H9 (cell line): ENCODE measurements around the gene PTK7. TPM values are rescaled to one million over a fixed set of nuclear protein-coding genes. Genes with fewer than 3 reads are reported as not detected.

Experiments
- DNase-seq: peaks from one replicate; pipeline ENCODE4 v3.0.0-alpha.2; 2017
- H2AFZ ChIP-seq: one replicate; pipeline ENCODE4 v1.6.1; 2013; ENCODE audit warnings: mild to moderate bottlenecking, low read length, control low read depth, moderate library complexity
- H2AK5ac ChIP-seq: 2 replicates; pipeline ENCODE4 v1.6.1; 2013; ENCODE audit warnings: low read length, control low read depth, mixed read lengths; ENCODE audit not compliant: insufficient read length
- H2BK120ac ChIP-seq: one replicate; pipeline ENCODE4 v1.6.1; 2013; ENCODE audit warnings: low read depth, mild to moderate bottlenecking, low read length, control low read depth, inconsistent platforms; ENCODE audit not compliant: poor library complexity, severe bottlenecking
- H2BK12ac ChIP-seq: 2 replicates; pipeline ENCODE4 v1.6.1; 2013; ENCODE audit warnings: low read length, control low read depth, mixed read lengths, low read depth; ENCODE audit not compliant: insufficient read length
- H2BK15ac ChIP-seq: 2 replicates; pipeline ENCODE4 v1.6.1; 2013; ENCODE audit warnings: low read depth, low read length, control low read depth
- H2BK20ac ChIP-seq: one replicate; pipeline ENCODE4 v1.6.1; 2013; ENCODE audit warnings: low read depth, mild to moderate bottlenecking, low read length, control low read depth, inconsistent platforms; ENCODE audit not compliant: poor library complexity, severe bottlenecking
- H2BK5ac ChIP-seq: 2 replicates; pipeline ENCODE4 v1.6.1; 2013; ENCODE audit warnings: low read length, control low read depth, mixed read lengths; ENCODE audit not compliant: insufficient read length
- H3K14ac ChIP-seq: 2 replicates; pipeline ENCODE4 v1.6.1; 2013; ENCODE audit warnings: low read length, control low read depth; ENCODE audit not compliant: insufficient read depth
- H3K18ac ChIP-seq: 2 replicates; pipeline ENCODE4 v1.6.1; 2013; ENCODE audit warnings: low read depth, mild to moderate bottlenecking, mixed read lengths, low read length, control low read depth; ENCODE audit not compliant: insufficient read length
- H3K23ac ChIP-seq: 2 replicates; pipeline ENCODE4 v1.6.1; 2013; ENCODE audit warnings: low read length, control low read depth, mixed read lengths, low read depth; ENCODE audit not compliant: insufficient read length
- H3K23me2 ChIP-seq: 2 replicates; pipeline ENCODE4 v1.6.1; 2013; ENCODE audit warnings: low read depth, mild to moderate bottlenecking, mixed read lengths, low read length, control low read depth; ENCODE audit not compliant: insufficient read length, poor library complexity, severe bottlenecking
- H3K27ac ChIP-seq: 2 replicates; pipeline ENCODE4 v1.5.1; 2013; ENCODE audit warnings: low read length, control low read depth, mixed read lengths, low read depth; ENCODE audit not compliant: insufficient read length
- H3K27me3 ChIP-seq: 2 replicates; pipeline ENCODE4 v1.6.1; 2013; ENCODE audit warnings: low read length, control low read depth, inconsistent platforms; ENCODE audit not compliant: insufficient read depth
- H3K4ac ChIP-seq: 2 replicates; pipeline ENCODE4 v1.6.1; 2013; ENCODE audit warnings: low read depth, mild to moderate bottlenecking, control low read depth, inconsistent platforms, low read length, moderate library complexity
- H3K4me1 ChIP-seq: 2 replicates; pipeline ENCODE4 v1.6.1; 2013; ENCODE audit warnings: low read length, control low read depth, inconsistent platforms; ENCODE audit not compliant: insufficient read depth
- H3K4me2 ChIP-seq: 2 replicates; pipeline ENCODE4 v1.6.1; 2013; ENCODE audit warnings: low read length, control low read depth, mixed read lengths; ENCODE audit not compliant: insufficient read length, insufficient read depth
- H3K56ac ChIP-seq: 2 replicates; pipeline ENCODE4 v1.6.1; 2013; ENCODE audit warnings: low read depth, mild to moderate bottlenecking, mixed read lengths, low read length, control low read depth; ENCODE audit not compliant: insufficient read length
- H3K79me1 ChIP-seq: 2 replicates; pipeline ENCODE4 v1.6.1; 2013; ENCODE audit warnings: low read depth, mild to moderate bottlenecking, moderate library complexity, low read length, control low read depth, inconsistent platforms; ENCODE audit not compliant: insufficient read depth, poor library complexity, severe bottlenecking
- H3K79me2 ChIP-seq: 2 replicates; pipeline ENCODE4 v1.6.1; 2013; ENCODE audit warnings: low read length, control low read depth, inconsistent platforms; ENCODE audit not compliant: insufficient read depth
- H3K9ac ChIP-seq: 2 replicates; pipeline ENCODE4 v1.6.1; 2013; ENCODE audit warnings: low read length, control low read depth, mixed read lengths; ENCODE audit not compliant: insufficient read length; ENCODE audit errors: extremely low read depth
- H3K9me3 ChIP-seq: one replicate; pipeline ENCODE4 v1.6.1; 2013; ENCODE audit warnings: low read depth, low read length, inconsistent platforms; ENCODE audit not compliant: control insufficient read depth
- H3T11ph ChIP-seq: one replicate; pipeline ENCODE4 v1.6.1; 2013; ENCODE audit warnings: mild to moderate bottlenecking, low read length, control low read depth, inconsistent platforms
- H4K20me1 ChIP-seq: one replicate; pipeline ENCODE4 v1.6.1; 2013; ENCODE audit not compliant: control insufficient read depth, insufficient read length, insufficient read depth
- H4K5ac ChIP-seq: 2 replicates; pipeline ENCODE4 v1.6.1; 2013; ENCODE audit warnings: low read depth, mild to moderate bottlenecking, mixed read lengths, low read length, control low read depth; ENCODE audit not compliant: insufficient read length
- H4K8ac ChIP-seq: replicated peaks from 2 replicates; pipeline ENCODE4 v1.6.1; 2013; ENCODE audit warnings: low read length, control low read depth, mixed read lengths, low read depth; ENCODE audit not compliant: insufficient read length
- H4K91ac ChIP-seq: 2 replicates; pipeline ENCODE4 v1.6.1; 2013; ENCODE audit warnings: low read depth, mild to moderate bottlenecking, moderate library complexity, mixed read lengths, low read length, control low read depth; ENCODE audit not compliant: insufficient read length
- H3K27ac Mint-ChIP-seq, 3 experiments: 2 replicates in 2 of 3; 3 replicates in 1 of 3; pipeline ENCODE4 v1.8.0; 2020 to 2021; ENCODE audit warnings: mixed read lengths in 3 of 3, mild to moderate bottlenecking in 1 of 3, moderate library complexity in 1 of 3
- H3K27me3 Mint-ChIP-seq: 2 replicates; pipeline ENCODE4 v1.8.0; 2021; ENCODE audit warnings: low read depth, mild to moderate bottlenecking, moderate library complexity, mixed read lengths
- H3K36me3 Mint-ChIP-seq, 3 experiments: 2 replicates in 2 of 3; 3 replicates in 1 of 3; pipeline ENCODE4 v1.8.0; 2020 to 2021; ENCODE audit warnings: low read depth in 3 of 3, mixed read lengths in 3 of 3; ENCODE audit not compliant: insufficient read depth in 1 of 3
- H3K4me1 Mint-ChIP-seq, 2 experiments: 2 replicates each; pipeline ENCODE4 v1.8.0; 2020; ENCODE audit warnings: mixed read lengths in 2 of 2
- H3K4me3 Mint-ChIP-seq, 2 experiments: 2 replicates in 1 of 2; 3 replicates in 1 of 2; pipeline ENCODE4 v1.8.0; 2020 to 2021; ENCODE audit warnings: mild to moderate bottlenecking in 2 of 2, mixed read lengths in 2 of 2, moderate library complexity in 1 of 2
- H3K9me3 Mint-ChIP-seq, 2 experiments: 2 replicates in 1 of 2; 3 replicates in 1 of 2; pipeline ENCODE4 v1.8.0; 2020; ENCODE audit warnings: mild to moderate bottlenecking in 2 of 2, mixed read lengths in 2 of 2, moderate library complexity in 1 of 2
- CTCF ChIP-seq: fragments of 200-600 bp; sonication (generic); conservative IDR thresholded peaks from 3 replicates; pipeline ENCODE4 v1.8.0; 2021; ENCODE audit warnings: antibody characterized with exemption, mild to moderate bottlenecking
- WGBS: extraction: QIAGEN DNeasy Blood & Tissue Kit; methylation state at CpG from one replicate; pipeline ENCODE4 v1.1.7; 2013; ENCODE audit warnings: missing lambda C conversion rate, low lambda C conversion rate, mixed read lengths; ENCODE audit not compliant: insufficient read length; ENCODE audit errors: extremely low coverage; 5-methylcytosine and 5-hydroxymethylcytosine counted together
- total RNA-seq: library from RNA; stranded (reverse); gene quantifications from 2 replicates; pipeline ENCODE4 v1.2.1, GENCODE V29; 2021

The PTK7 gene
- total RNA-seq, 1 experiment from 2014 or later = 128 TPM

- Histone ChIP-seq H3K27ac (no peak overlapping the region), H3K4me1 (no peaks in the 10 kb centered on the region), H3K79me2 (peaks cover 3% of the 10 kb centered on the region; the same call in 1 of the 2 replicates), H3K9ac (no peak overlapping the region), H4K91ac (no peak overlapping the region), H3K79me1 (no peaks in the 10 kb centered on the region), H2BK120ac (no peak overlapping the region), H3T11ph (no peak overlapping the region), H2BK15ac (no peak overlapping the region), H3K23me2 (no peaks in the 10 kb centered on the region), H3K9me3 (no peaks in the 10 kb centered on the region), H2BK20ac (no peak overlapping the region), H3K14ac (no peak overlapping the region), H3K18ac (no peak overlapping the region), H2AK5ac (no peak overlapping the region), H2BK12ac (no peak overlapping the region), H3K56ac (no peak overlapping the region), H4K8ac (no peak overlapping the region), H4K20me1 (no peaks in the 10 kb centered on the region), H3K4ac (no peak overlapping the region), H2BK5ac (no peak overlapping the region), H4K5ac (no peak overlapping the region), H3K4me2 (no peak overlapping the region), H2AFZ (no peak overlapping the region), H3K23ac (no peak overlapping the region), H3K27me3 (no peaks in the 10 kb centered on the region)
- WGBS = no CpG with 5 or more reads among the region's 6 CpGs
- DNase-seq = no peak
- Mint-ChIP-seq H3K9me3 (no peaks in the 10 kb centered on the region), H3K4me3 (no peak overlapping the region), H3K4me1 (peaks cover 49 to 65% of the 10 kb centered on the region in 2 experiments), H3K36me3 (peaks cover 0 to 2% (median under 1%) of the 10 kb centered on the region in 3 experiments; a peak in 4 of 7 replicates), H3K27ac (peak overlapping the region in 1 of 3 experiments; percentile 27; a peak in 2 of 7 replicates), H3K27me3 (no peaks in the 10 kb centered on the region)
- no peak for TF ChIP-seq CTCF
Measured at GRCh38 chr6:43125119-43125518, 49.0 kb downstream of the PTK7 start.
